ENCODE measurements around the gene LRRC7.

DNA sequence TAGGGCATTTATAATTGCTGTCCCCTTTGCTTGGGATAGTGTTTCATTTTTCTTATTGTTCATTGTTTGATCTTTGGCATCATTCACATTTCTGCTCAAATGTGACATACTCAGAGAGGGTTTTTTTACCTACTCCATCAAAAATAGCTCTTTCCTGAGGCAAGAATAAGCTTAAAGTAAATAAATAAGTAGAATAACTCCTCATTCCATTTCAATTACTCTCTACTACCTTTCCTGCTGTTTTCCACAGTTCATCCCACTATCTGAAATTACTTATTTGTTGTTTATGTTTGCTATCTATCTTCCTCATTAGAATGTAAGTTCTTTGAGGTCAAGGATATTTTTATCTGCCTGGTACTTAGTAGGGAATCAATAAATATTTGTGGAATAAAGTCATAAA, 517.8 kb downstream of the LRRC7 start:
- TF ChIP-seq, protein P1, sequence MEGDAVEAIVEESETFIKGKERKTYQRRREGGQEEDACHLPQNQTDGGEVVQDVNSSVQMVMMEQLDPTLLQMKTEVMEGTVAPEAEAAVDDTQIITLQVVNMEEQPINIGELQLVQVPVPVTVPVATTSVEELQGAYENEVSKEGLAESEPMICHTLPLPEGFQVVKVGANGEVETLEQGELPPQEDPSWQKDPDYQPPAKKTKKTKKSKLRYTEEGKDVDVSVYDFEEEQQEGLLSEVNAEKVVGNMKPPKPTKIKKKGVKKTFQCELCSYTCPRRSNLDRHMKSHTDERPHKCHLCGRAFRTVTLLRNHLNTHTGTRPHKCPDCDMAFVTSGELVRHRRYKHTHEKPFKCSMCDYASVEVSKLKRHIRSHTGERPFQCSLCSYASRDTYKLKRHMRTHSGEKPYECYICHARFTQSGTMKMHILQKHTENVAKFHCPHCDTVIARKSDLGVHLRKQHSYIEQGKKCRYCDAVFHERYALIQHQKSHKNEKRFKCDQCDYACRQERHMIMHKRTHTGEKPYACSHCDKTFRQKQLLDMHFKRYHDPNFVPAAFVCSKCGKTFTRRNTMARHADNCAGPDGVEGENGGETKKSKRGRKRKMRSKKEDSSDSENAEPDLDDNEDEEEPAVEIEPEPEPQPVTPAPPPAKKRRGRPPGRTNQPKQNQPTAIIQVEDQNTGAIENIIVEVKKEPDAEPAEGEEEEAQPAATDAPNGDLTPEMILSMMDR (IDR thresholded peaks at IDR 0.05) = no peak
- TF ChIP-seq POLR2AphosphoS5 (IDR thresholded peaks at IDR 0.05) = no peak

Measured in breast epithelium (tissue), 3 donors.